HEK293 (cell line): ENCODE measurements around the gene FLRT2.

Experiments used
- CTCF ChIP-seq: fragments of 450-650 bp; formaldehyde crosslinking; IDR thresholded peaks from 2 replicates; pipeline ENCODE4 v1.5.1; 2016; ENCODE audit warnings: missing biosample characterization, missing genetic modification characterization
- GLI4 ChIP-seq: fragments of 450-650 bp; formaldehyde crosslinking; IDR thresholded peaks from 2 replicates; pipeline ENCODE4 v1.5.1; 2016; ENCODE audit warnings: missing biosample characterization, missing genetic modification characterization
- SP2 ChIP-seq: fragments of 450-650 bp; formaldehyde crosslinking; IDR thresholded peaks from 2 replicates; pipeline ENCODE4 v1.5.1; 2016; ENCODE audit warnings: missing biosample characterization, missing genetic modification characterization
- ZBTB1 ChIP-seq: fragments of 450-650 bp; formaldehyde crosslinking; IDR thresholded peaks from 2 replicates; pipeline ENCODE4 v1.5.1; 2016; ENCODE audit warnings: missing biosample characterization, missing genetic modification characterization
- ZNF112 ChIP-seq: fragments of 450-650 bp; formaldehyde crosslinking; IDR thresholded peaks from 2 replicates; pipeline ENCODE4 v1.5.0; 2017; ENCODE audit warnings: missing biosample characterization, missing genetic modification characterization
- ZNF513 ChIP-seq: fragments of 450-650 bp; IDR thresholded peaks from 2 replicates; pipeline ENCODE4 v1.5.1; 2018; ENCODE audit warnings: missing biosample characterization, missing genetic modification characterization
- ZNF707 ChIP-seq: fragments of 450-650 bp; formaldehyde crosslinking; IDR thresholded peaks from 2 replicates; pipeline ENCODE4 v1.5.1; 2016; ENCODE audit warnings: missing biosample characterization, missing genetic modification characterization
- ZNF792 ChIP-seq: fragments of 450-650 bp; formaldehyde crosslinking; IDR thresholded peaks from 2 replicates; pipeline ENCODE4 v1.5.1; 2016; ENCODE audit warnings: missing biosample characterization, missing genetic modification characterization
- ZNF830 ChIP-seq: fragments of 450-650 bp; IDR thresholded peaks from 2 replicates; pipeline ENCODE4 v1.5.0; 2018; ENCODE audit warnings: missing biosample characterization, missing genetic modification characterization, low read depth, mild to moderate bottlenecking, moderate library complexity

DNA sequence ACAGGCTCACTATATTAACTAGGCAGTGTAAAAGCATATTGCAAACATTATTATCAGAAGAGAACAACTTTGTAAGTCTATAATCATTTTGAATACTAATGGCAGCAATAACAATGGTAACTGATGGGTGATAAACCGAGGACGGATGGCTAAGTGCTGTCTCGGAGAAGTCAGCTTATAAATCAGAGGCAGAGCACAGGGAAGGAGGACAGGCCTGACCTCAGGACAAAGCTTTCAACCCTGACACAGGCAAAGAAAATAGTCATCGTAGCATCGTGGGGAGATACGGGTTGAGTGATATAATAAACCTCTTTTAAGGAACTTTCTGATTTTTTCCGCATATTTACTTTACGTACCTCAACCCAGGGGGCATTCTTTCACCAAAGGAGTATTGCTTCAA lies 48.4 kb downstream of the FLRT2 start:
- no peak for TF ChIP-seq ZNF792 (tag by site-specific recombination)
- TF ChIP-seq ZNF707 (tag by site-specific recombination), result no peak
- no peak for TF ChIP-seq ZNF112 (tag by site-specific recombination)
- no peak for TF ChIP-seq ZNF513 (tag by site-specific recombination)
- no peak for TF ChIP-seq CTCF
- no peak for TF ChIP-seq SP2 (tag by site-specific recombination)
- TF ChIP-seq ZBTB1, result no peak
- no peak for TF ChIP-seq GLI4 (tag by site-specific recombination)
- no peak for TF ChIP-seq ZNF830 (tag by site-specific recombination)
